HFF-Myc (cell line): Measurements from ENCODE around the gene DCAF15.
A peak's percentile ranks its signal among the peaks of the same experiment; 100 is the strongest.

Experiments used
- DNase-seq: peaks from one replicate; pipeline ENCODE4 v3.0.0-alpha.2; 2011; ENCODE audit warnings: low read depth; ENCODE audit errors: extremely low read depth
- H3K4me3 ChIP-seq: replicated peaks from 2 replicates; pipeline ENCODE4 v1.5.1; 2011; ENCODE audit warnings: low read depth, mild to moderate bottlenecking, control low read depth, low read length
- TF ChIP-seq, protein P1 (sequence below): IDR thresholded peaks from 2 replicates; pipeline ENCODE4 v1.5.1; 2012; ENCODE audit warnings: mild to moderate bottlenecking, low read depth, low read length, control low read depth; ENCODE audit errors: missing control alignments

The DCAF15 gene, protein sequence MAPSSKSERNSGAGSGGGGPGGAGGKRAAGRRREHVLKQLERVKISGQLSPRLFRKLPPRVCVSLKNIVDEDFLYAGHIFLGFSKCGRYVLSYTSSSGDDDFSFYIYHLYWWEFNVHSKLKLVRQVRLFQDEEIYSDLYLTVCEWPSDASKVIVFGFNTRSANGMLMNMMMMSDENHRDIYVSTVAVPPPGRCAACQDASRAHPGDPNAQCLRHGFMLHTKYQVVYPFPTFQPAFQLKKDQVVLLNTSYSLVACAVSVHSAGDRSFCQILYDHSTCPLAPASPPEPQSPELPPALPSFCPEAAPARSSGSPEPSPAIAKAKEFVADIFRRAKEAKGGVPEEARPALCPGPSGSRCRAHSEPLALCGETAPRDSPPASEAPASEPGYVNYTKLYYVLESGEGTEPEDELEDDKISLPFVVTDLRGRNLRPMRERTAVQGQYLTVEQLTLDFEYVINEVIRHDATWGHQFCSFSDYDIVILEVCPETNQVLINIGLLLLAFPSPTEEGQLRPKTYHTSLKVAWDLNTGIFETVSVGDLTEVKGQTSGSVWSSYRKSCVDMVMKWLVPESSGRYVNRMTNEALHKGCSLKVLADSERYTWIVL

DNA sequence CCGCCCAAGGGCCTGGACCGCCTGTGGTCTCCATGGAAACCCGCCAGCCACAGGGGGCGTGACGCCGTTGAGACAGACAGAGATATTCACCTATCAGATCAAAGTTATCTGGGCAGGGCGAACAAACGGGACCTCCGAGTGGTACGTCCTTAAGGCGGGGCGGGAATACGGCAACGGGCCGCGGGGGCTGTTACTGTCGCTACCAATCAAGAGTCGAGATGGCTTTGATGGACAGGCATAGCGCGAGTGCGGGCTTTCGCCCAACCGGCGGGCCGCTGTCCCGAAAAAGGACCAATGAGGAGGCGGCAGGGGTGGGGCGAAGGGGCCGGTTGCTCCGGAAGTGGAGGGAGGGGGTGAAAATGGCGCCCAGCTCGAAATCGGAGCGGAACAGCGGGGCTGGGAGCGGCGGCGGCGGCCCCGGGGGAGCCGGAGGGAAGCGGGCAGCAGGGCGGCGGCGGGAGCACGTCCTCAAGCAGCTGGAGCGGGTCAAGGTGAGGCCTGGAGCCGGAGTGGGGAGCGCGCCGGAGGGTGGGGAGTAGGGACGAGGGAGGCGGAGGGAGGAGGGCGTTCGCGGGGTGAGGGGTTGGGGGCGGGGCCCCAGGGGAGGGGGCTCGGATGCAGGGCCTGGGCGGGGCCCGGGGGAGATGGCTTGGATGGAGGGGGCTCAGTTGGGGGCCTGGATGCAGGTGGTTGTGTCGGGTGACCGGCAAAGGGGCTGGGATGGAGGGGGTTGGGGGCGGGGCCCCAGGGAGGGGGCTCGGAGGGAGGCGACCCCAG is at the start of gene DCAF15:
DCAF15 (plus strand) TSS at position 356 of the 777 bp plus-strand sequence; CDS start at position 360, 4 bp downstream.
- peak within 1 kb of the TSS; percentile 85 for H3K4me3 ChIP-seq
- TF ChIP-seq, protein P1, sequence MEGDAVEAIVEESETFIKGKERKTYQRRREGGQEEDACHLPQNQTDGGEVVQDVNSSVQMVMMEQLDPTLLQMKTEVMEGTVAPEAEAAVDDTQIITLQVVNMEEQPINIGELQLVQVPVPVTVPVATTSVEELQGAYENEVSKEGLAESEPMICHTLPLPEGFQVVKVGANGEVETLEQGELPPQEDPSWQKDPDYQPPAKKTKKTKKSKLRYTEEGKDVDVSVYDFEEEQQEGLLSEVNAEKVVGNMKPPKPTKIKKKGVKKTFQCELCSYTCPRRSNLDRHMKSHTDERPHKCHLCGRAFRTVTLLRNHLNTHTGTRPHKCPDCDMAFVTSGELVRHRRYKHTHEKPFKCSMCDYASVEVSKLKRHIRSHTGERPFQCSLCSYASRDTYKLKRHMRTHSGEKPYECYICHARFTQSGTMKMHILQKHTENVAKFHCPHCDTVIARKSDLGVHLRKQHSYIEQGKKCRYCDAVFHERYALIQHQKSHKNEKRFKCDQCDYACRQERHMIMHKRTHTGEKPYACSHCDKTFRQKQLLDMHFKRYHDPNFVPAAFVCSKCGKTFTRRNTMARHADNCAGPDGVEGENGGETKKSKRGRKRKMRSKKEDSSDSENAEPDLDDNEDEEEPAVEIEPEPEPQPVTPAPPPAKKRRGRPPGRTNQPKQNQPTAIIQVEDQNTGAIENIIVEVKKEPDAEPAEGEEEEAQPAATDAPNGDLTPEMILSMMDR: no peak
- peak; percentile 98 for DNase-seq

- DNase-seq: no peak
- H3K4me3 ChIP-seq: no peak overlapping the region
- TF ChIP-seq, protein P1: peak; percentile 37
Measured at GRCh38 chr19:13902993-13903555, 49.2 kb upstream of the DCAF15 start.

- no peak for DNase-seq
- TF ChIP-seq, protein P1: no peak
- peak within 1 kb of the TSS; percentile 77 for H3K4me3 ChIP-seq
Measured at GRCh38 chr19:13905634-13906520, 46.4 kb upstream of the DCAF15 start, which contains the start of the genes BRME1 and CC2D1A. TSS of gene BRME1 (minus strand) at chr19:13906117. CDS start at chr19:13904892, 1,225 bp downstream. TSS of gene CC2D1A (plus strand) at chr19:13906201. CDS start at chr19:13906442, 241 bp downstream.

GRCh38 chr19:13906521-13906904 is 45.8 kb upstream of the DCAF15 start:
- peak overlapping the region; percentile 77 for H3K4me3 ChIP-seq
- no peak for DNase-seq
- TF ChIP-seq, protein P1: no peak

GRCh38 chr19:13906910-13907309 is 45.4 kb upstream of the DCAF15 start:
- TF ChIP-seq, protein P1: no peak
- H3K4me3 ChIP-seq: peak overlapping the region; percentile 77
- no peak for DNase-seq
